ENCODE data around the gene XRCC4.

The XRCC4 gene

GRCh38 chr5:83357621-83358231 lies 280.4 kb downstream of the XRCC4 start:
- DNase-seq, result no peak

DNA sequence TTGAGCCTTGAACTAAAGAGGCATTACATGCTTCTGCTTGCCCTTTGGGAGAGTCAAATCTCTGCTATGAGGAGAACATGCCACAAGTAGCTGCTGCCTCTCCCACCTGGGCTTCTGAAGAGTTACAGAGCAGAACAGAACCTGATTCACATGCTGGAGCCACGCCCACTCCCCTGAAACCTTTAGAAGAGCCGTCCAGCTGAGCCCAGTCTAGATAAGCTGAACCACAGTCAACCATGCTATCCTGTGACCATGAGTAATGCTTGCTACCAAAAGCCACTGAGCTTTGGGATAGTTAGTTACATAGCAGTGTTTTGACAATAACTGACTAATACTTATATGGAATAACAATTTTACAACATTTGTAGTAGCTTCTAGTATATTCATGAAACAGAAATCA lies 283.2 kb downstream of the XRCC4 start:
- DNase-seq, result no peak

DNA sequence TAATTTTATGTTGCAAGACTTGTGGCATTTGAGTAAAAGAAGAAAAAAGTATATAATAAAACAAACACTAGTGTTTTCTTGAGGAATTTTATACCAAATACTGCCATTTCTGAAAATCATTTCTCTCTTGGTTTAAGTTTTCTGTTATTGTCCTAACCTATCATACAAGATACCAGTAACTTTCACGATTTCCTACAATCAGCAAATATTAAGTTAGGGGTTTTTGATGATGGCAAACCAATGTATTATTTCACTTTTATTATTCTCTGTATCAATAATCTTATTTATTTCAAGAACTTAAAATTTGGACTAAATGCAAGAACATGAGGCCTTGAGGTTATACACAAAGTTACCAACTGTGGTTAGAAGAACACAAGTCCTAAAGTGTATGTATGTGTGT lies 285.2 kb downstream of the XRCC4 start:
- DNase-seq, result no peak

GRCh38 chr5:83363111-83363885 lies 286.0 kb downstream of the XRCC4 start:
- DNase-seq, result no peak

DNA sequence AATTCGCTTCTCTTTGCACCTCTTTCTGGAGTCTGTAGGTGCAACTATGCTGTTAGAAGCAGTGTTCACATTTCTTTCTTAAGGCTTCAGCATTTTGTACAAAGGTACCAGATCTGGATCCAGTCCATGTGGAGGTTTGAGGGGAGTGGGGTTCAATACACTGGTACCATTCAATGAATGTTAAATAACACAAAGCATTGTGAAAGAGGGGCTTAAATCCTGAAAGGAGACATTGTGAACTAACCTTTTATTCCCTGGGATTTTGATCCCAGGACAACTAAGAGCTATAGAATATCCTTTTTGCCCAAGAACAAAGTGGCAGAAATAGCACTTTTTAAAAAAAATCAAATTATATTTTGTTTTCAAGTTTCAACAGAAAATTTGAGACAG lies 286.5 kb downstream of the XRCC4 start:
- no peak for DNase-seq

GRCh38 chr5:83364312-83365299 lies 287.3 kb downstream of the XRCC4 start:
- no peak for DNase-seq

- DNase-seq, result peak; percentile 85
Measured at GRCh38 chr5:83368319-83368718, 291.0 kb downstream of the XRCC4 start.

- no peak for DNase-seq
Measured at GRCh38 chr5:83368835-83369234, 291.5 kb downstream of the XRCC4 start.

DNA sequence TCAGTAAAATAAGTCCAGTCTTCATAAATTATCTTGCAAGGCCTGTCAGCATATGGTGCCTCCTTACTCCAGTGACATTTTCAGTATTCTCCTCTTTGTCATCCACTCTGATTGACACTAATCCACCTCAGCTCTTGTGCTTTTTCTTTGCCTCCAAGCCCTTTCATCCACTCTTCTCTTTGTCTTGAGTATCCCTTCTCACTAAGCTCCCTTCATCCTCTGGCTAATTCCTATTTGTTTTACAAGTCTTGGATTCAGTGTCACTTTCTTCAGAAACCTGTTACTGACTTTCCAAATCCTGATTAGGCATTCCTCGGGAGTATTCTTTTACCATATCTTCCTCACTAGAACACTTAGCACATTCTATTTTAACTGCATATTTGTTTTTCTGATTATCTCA lies 293.6 kb downstream of the XRCC4 start:
- DNase-seq, result no peak

DNA sequence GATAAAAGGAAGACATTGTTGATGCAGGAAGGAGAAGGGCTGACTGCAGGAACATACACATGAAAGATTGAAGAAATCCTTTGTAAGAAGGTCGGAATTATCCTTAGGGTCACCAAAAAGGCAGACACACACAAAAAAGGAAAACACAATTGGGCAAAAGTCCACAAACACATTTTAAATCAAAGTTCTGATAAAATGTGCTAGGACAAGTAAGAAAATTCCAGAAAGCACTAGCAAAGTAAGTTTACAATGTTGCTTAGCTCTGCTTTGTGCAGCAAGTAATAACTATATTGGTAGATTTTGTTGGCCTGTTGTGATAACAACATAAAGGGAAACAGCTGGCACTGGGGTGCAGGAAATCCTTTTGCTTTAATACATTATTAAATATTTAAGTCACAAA lies 294.4 kb downstream of the XRCC4 start:
- no peak for DNase-seq

- DNase-seq, result peak; percentile 33
Measured at GRCh38 chr5:83374547-83374946, 297.2 kb downstream of the XRCC4 start.

GRCh38 chr5:83375049-83375745 lies 297.9 kb downstream of the XRCC4 start:
- peak; percentile 69 for DNase-seq

DNA sequence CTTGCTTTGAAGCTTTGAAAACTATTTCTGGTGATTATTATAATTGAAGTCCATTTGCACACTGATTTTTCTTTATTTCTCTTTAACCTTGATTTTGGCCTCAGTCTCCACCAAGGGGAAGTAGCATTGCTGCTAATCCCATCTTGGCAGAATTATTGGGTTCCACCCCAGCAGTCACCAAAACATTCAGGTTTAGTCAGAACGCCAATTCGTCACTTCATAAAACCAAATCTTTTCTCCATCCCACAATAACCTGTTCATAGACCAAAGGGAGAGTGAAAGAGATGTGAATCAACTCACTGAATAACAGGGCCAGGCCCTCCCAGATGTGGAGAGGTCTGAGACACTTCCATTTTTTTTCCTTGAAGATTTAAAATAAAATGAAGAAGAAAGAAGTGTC lies 299.1 kb downstream of the XRCC4 start:
- DNase-seq, result no peak

- DNase-seq, result peak; percentile 73
Measured at GRCh38 chr5:83377131-83377865, 300.0 kb downstream of the XRCC4 start.

GRCh38 chr5:83378624-83379289 lies 301.4 kb downstream of the XRCC4 start:
- no peak for DNase-seq

- no peak for DNase-seq
Measured at GRCh38 chr5:83385812-83386211, 308.5 kb downstream of the XRCC4 start.

- no peak for DNase-seq
Measured at GRCh38 chr5:83387041-83387440, 309.7 kb downstream of the XRCC4 start.

GRCh38 chr5:83388608-83389007 lies 311.3 kb downstream of the XRCC4 start:
- no peak for DNase-seq

- no peak for DNase-seq
Measured at GRCh38 chr5:83392766-83393503, 315.6 kb downstream of the XRCC4 start.

GRCh38 chr5:83393504-83393866 lies 316.1 kb downstream of the XRCC4 start:
- no peak for DNase-seq

- DNase-seq, result no peak
Measured at GRCh38 chr5:83394190-83394589, 316.8 kb downstream of the XRCC4 start.

Data from fibroblast of skin of right biceps (primary cell).